Smooth muscle cell (in vitro differentiated cells): ENCODE data around the gene KCNJ4. TPM values are rescaled to one million over a fixed set of nuclear protein-coding genes. Genes with fewer than 3 reads are reported as not detected.

Experiments used
- DNase-seq: peaks from one replicate; lab custom pipeline; 2025; ENCODE audit not compliant: unreplicated experiment; lab: John Stamatoyannopoulos, UW
- H2AFZ ChIP-seq: fragments of 200-600 bp; sonication (generic); 2 replicates; pipeline ENCODE4 v1.6.0; 2016; ENCODE audit warnings: antibody characterized with exemption, low read depth, mild to moderate bottlenecking
- H3F3A ChIP-seq: fragments of 200-600 bp; sonication (generic); 2 replicates; pipeline ENCODE4 v1.6.0; 2017; ENCODE audit warnings: antibody characterized with exemption, low read depth
- H3K27ac ChIP-seq: fragments of 200-600 bp; sonication (generic); 2 replicates; pipeline ENCODE4 v1.5.1; 2016; ENCODE audit warnings: low read depth, mild to moderate bottlenecking
- H3K27me3 ChIP-seq: fragments of 200-600 bp; sonication (generic); 2 replicates; pipeline ENCODE4 v1.6.1; 2016; ENCODE audit warnings: low read depth, mild to moderate bottlenecking
- H3K36me3 ChIP-seq: fragments of 200-600 bp; sonication (generic); 2 replicates; pipeline ENCODE4 v1.5.1; 2016; ENCODE audit warnings: low read depth
- H3K4me1 ChIP-seq: fragments of 200-600 bp; sonication (generic); 2 replicates; pipeline ENCODE4 v1.5.1; 2016; ENCODE audit warnings: low read depth
- H3K4me2 ChIP-seq: fragments of 200-600 bp; sonication (generic); 2 replicates; pipeline ENCODE4 v1.6.0; 2016; ENCODE audit warnings: mild to moderate bottlenecking
- H3K4me3 ChIP-seq: fragments of 200-600 bp; sonication (generic); 2 replicates; pipeline ENCODE4 v1.5.1; 2016; ENCODE audit warnings: mild to moderate bottlenecking
- H3K79me2 ChIP-seq: fragments of 200-600 bp; sonication (generic); 2 replicates; pipeline ENCODE4 v1.6.0; 2016; ENCODE audit warnings: low read depth, mild to moderate bottlenecking
- H3K9ac ChIP-seq: fragments of 200-600 bp; sonication (generic); 2 replicates; pipeline ENCODE4 v1.6.0; 2016; ENCODE audit warnings: low read depth
- H3K9me3 ChIP-seq: fragments of 200-600 bp; sonication (generic); replicated peaks from 2 replicates; pipeline ENCODE4 v1.5.1; 2016; ENCODE audit warnings: low read depth
- H4K20me1 ChIP-seq: fragments of 200-600 bp; sonication (generic); 2 replicates; pipeline ENCODE4 v1.6.0; 2016; ENCODE audit warnings: low read depth
- CTCF ChIP-seq: fragments of 200-600 bp; sonication (generic); IDR thresholded peaks from 2 replicates; pipeline ENCODE4 v1.5.1; 2017; ENCODE audit warnings: borderline replicate concordance, mild to moderate bottlenecking, antibody characterized with exemption; ENCODE audit not compliant: insufficient read depth, poor library complexity, severe bottlenecking
- WGBS: methylation state at CpG from one replicate; pipeline ENCODE4 v1.1.7; 2016; ENCODE audit warnings: low lambda C conversion rate; 5-methylcytosine and 5-hydroxymethylcytosine counted together
- polyA plus RNA-seq: library from polyadenylated mRNA; unstranded; fragments of >200 nt; fragmentation: Nextera tagmentation; extraction: Ambion mirVana; gene quantifications from 2 replicates; pipeline ENCODE4 v1.2.1, GENCODE V29; 2016
- total RNA-seq: library from RNA; depleted of rRNA; stranded (reverse); fragments of >200 nt; gene quantifications from 2 replicates; pipeline ENCODE4 v1.2.3, GENCODE V29; 2014

KCNJ4 gene
- total and polyA plus RNA-seq, 2 experiments from 2014 or later = not detected

- Histone ChIP-seq H3K4me3 (no peak overlapping the region), H3K36me3 (no peaks in the 10 kb centered on the region), H3K4me1 (no peaks in the 10 kb centered on the region), H3K9me3 (no peaks in the 10 kb centered on the region), H3K27ac (no peak overlapping the region), H3K9ac (no peak overlapping the region), H4K20me1 (no peaks in the 10 kb centered on the region), H2AFZ (no peak overlapping the region), H3F3A (no peaks in the 10 kb centered on the region), H3K79me2 (no peaks in the 10 kb centered on the region), H3K27me3 (no peaks in the 10 kb centered on the region), H3K4me2 (no peak overlapping the region)
- TF ChIP-seq CTCF = no peak
- 74% methylated on average over 21 of the region's 21 CpGs for WGBS
- no peak for DNase-seq
These were observed 32.1 kb downstream of the KCNJ4 start for GRCh38 chr22:38422611-38423511.

DNA sequence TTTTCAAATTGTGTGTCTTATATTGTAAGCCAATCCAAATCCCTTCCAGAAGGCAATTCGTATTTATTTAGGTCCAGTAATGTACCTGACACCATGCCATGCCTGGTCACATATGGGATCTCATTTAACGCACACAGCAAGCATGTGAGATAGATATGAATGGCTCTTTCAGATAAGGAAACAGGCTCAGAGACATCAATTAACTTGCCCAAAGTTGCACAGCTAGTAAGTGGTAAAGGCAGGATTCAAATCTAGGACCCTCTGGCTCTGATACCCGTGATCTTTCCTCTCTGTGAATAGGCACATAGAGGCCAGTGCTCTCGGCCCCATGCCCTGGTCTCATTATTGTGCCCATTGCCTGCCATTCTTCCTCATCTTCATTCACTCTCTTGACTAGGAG lies 34.3 kb downstream of the KCNJ4 start:
- H3F3A ChIP-seq = no peaks in the 10 kb centered on the region
- H4K20me1 ChIP-seq = no peaks in the 10 kb centered on the region
- H3K9ac ChIP-seq = no peak overlapping the region
- WGBS = 93% methylated on average over 4 of the region's 4 CpGs
- DNase-seq = no peak
- no peak overlapping the region for H3K27ac ChIP-seq
- no peak overlapping the region for H2AFZ ChIP-seq
- no peaks in the 10 kb centered on the region for H3K36me3 ChIP-seq
- no peak for TF ChIP-seq CTCF
- H3K79me2 ChIP-seq = no peaks in the 10 kb centered on the region
- H3K4me1 ChIP-seq = no peaks in the 10 kb centered on the region
- no peak overlapping the region for H3K4me2 ChIP-seq
- no peak overlapping the region for H3K4me3 ChIP-seq
- no peaks in the 10 kb centered on the region for H3K27me3 ChIP-seq
- H3K9me3 ChIP-seq = no peaks in the 10 kb centered on the region

DNA sequence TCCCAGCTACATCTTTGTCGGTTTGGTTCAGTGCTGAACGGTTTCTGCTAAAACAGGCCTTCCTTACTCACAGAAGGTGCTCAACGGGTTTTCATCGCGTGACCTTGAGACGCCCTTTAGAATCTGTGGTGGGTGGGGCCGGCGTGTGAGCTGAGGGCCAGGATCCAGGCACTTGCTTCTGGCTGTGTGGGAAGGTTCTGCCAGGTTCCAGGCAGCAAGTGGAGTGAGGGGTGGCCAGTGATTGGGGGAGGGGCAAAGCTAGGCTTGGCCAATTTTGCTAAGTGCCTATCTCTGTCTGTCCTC lies 35.2 kb downstream of the KCNJ4 start:
- Histone ChIP-seq H3F3A (no peaks in the 10 kb centered on the region), H3K36me3 (no peaks in the 10 kb centered on the region), H3K4me1 (no peaks in the 10 kb centered on the region), H3K4me2 (no peak overlapping the region), H3K9me3 (no peaks in the 10 kb centered on the region), H3K27ac (no peak overlapping the region), H2AFZ (no peak overlapping the region), H3K27me3 (no peaks in the 10 kb centered on the region), H3K9ac (no peak overlapping the region), H3K79me2 (no peaks in the 10 kb centered on the region), H4K20me1 (no peaks in the 10 kb centered on the region), H3K4me3 (no peak overlapping the region)
- no peak for DNase-seq
- no peak for TF ChIP-seq CTCF
- WGBS = 83% methylated on average over 8 of the region's 8 CpGs
